ENCODE results near the gene TYW1.
"Not testable (repeated sequence)": the region's sequence is repeated elsewhere in the genome, so short reads cannot be mapped to it uniquely, and the experiment has no call there.

GRCh38 chr7:67242871-67243270 lies 246.2 kb downstream of the TYW1 start:
- not testable (repeated sequence) for TF ChIP-seq POLR2A (IDR thresholded peaks at IDR 0.05; ENCODE audit: low read length); GATA1 (IDR thresholded peaks at IDR 0.05; ENCODE audit: low read depth, low read length)

All from erythroblast (primary cell).